ENCODE data around the gene FAR1. TPM values are rescaled to one million over a fixed set of nuclear protein-coding genes. Genes with fewer than 3 reads are reported as not detected.

FAR1 gene
- total and polyA plus RNA-seq, 2 of the 4 experiments (the other 2 are of a cell fraction) = 35.3 to 119 TPM

GRCh38 chr11:13679768-13680167, 11.3 kb downstream of the FAR1 start:
- H3K79me1 ChIP-seq (ENCODE audit: low read depth in 1 of 2, low read length in 2 of 2) = peaks cover 8 to 60% of the 10 kb centered on the region in 2 experiments
- dilution Hi-C loops (cut with HindIII; ENCODE audit: low sequenced_read_pairs, unreplicated experiment) (no loop called here), intact Hi-C loops (cut with micrococcal nuclease) (no loop called here), in situ Hi-C loops (cut with MboI; ENCODE audit: low sequenced_read_pairs) (no loop called here)
- ChIA-PET CTCF (no interaction called here), POLR2A (ENCODE audit: unreplicated experiment) (no interaction called here)
- no peak overlapping the region for H2BK120ac ChIP-seq (ENCODE audit: low read depth, low read length)
- TF ChIP-seq RCOR1 (IDR thresholded peaks at IDR 0.05; ENCODE audit: insufficient replicate concordance, low read length) (no peak), RAD21 (IDR thresholded peaks at IDR 0.05; ENCODE audit: low read length) (no peak), NFE2L2 (IDR thresholded peaks at IDR 0.05; ENCODE audit: low read depth, low read length) (no peak), BHLHE40 (IDR thresholded peaks at IDR 0.05; ENCODE audit: low read depth, low read length) (no peak), MXI1 (IDR thresholded peaks at IDR 0.05; ENCODE audit: borderline replicate concordance, low read depth, low read length) (no peak), CEBPB (IDR thresholded peaks at IDR 0.05; ENCODE audit: low read depth, low read length) (no peak), SMC3 (IDR thresholded peaks at IDR 0.05; ENCODE audit: low read depth, low read length) (no peak), FOS (IDR thresholded peaks at IDR 0.05; ENCODE audit: low read depth, low read length) (no peak), CHD1 (IDR thresholded peaks at IDR 0.05; ENCODE audit: low read depth, low read length) (no peak), CTCF (conservative IDR thresholded peaks at IDR 0.05; ENCODE audit: low read depth, low read length) (no peak), RFX5 (IDR thresholded peaks at IDR 0.05; ENCODE audit: low read depth, low read length) (no peak), MAZ (IDR thresholded peaks at IDR 0.05; ENCODE audit: borderline replicate concordance, low read depth, low read length) (no peak), MAFK (IDR thresholded peaks at IDR 0.05; ENCODE audit: low read depth, low read length) (no peak), POLR2A (IDR thresholded peaks at IDR 0.05; ENCODE audit: low read depth, low read length) (no peak), USF2 (IDR thresholded peaks at IDR 0.05; ENCODE audit: low read depth, low read length) (no peak), ELK1 (IDR thresholded peaks at IDR 0.05; ENCODE audit: borderline replicate concordance, low read depth, low read length) (no peak)
- H3K4me1 ChIP-seq (ENCODE audit: control insufficient read depth, insufficient read depth, low read length) = peaks cover 2% of the 10 kb centered on the region; the same call in 1 of the 2 replicates
- H2AK5ac ChIP-seq (ENCODE audit: low read depth, low read length) = no peak overlapping the region
- no peak overlapping the region for H2BK15ac ChIP-seq (ENCODE audit: low read depth, low read length)
- H3K23ac ChIP-seq (ENCODE audit: low read depth, low read length) = no peak overlapping the region
- H2AK9ac ChIP-seq (replicated peaks; ENCODE audit: low read depth, low read length, poor library complexity) = no peak overlapping the region
- no peak overlapping the region for H3K18ac ChIP-seq (ENCODE audit: low read depth, low read length)
- ATAC-seq (ENCODE audit: low read depth) (no peak), DNase-seq (no peak)
- H3K9me3 ChIP-seq (ENCODE audit: control insufficient read depth, insufficient read depth, low read length) = no peaks in the 10 kb centered on the region
- no peak overlapping the region for H3K4ac ChIP-seq (ENCODE audit: low read depth, low read length)
- H3K9ac ChIP-seq (ENCODE audit: low read depth, low read length) = no peak overlapping the region
- no peak overlapping the region for H3K14ac ChIP-seq (replicated peaks; ENCODE audit: low read depth, low read length)
- no peak overlapping the region for H3K56ac ChIP-seq (ENCODE audit: extremely low read depth, insufficient read depth, low read length)
- H3K9me1 ChIP-seq (ENCODE audit: insufficient read depth, low read length) = no peaks in the 10 kb centered on the region; the same call in 1 of the 2 replicates
- H3K27me3 ChIP-seq (ENCODE audit: control insufficient read depth, insufficient read depth, low read length) = no peaks in the 10 kb centered on the region
- H4K91ac ChIP-seq (ENCODE audit: insufficient read depth, low read depth, low read length) = no peak overlapping the region
- H4K8ac ChIP-seq (ENCODE audit: low read depth in 2 of 2, low read length in 2 of 2) = no peak overlapping the region
- H2BK5ac ChIP-seq (ENCODE audit: low read depth, low read length, poor library complexity, severe bottlenecking) = no peak overlapping the region
- no TSS peak for BruUV-seq (replicated peaks)
- no peak overlapping the region for H2AFZ ChIP-seq (replicated peaks; ENCODE audit: low read length, poor library complexity)
- H2BK20ac ChIP-seq (ENCODE audit: low read depth, low read length) = no peak overlapping the region
- H3K27ac ChIP-seq (ENCODE audit: insufficient read depth, low read length) = no peak overlapping the region
- H3K4me3 ChIP-seq (ENCODE audit: insufficient read depth, low read depth, low read length) = no peak overlapping the region
- no peak overlapping the region for H4K5ac ChIP-seq (ENCODE audit: low read depth, low read length)
- no CpG with 5 or more reads among the region's 2 CpGs for WGBS, 2 experiments (ENCODE audit: extremely low coverage in 2 of 2, insufficient read length in 1 of 2)
- no peak overlapping the region for H3K4me2 ChIP-seq (ENCODE audit: low read depth, low read length)
- H4K20me1 ChIP-seq (ENCODE audit: insufficient read depth, low read length) = peaks cover 40% of the 10 kb centered on the region
- 0 out of 2 replicates have a peak, but pooled peaks cover 1% of the 10 kb centered on the region for H3K36me3 ChIP-seq (ENCODE audit: control insufficient read depth, insufficient read depth, low read length)
